A673 (cell line): ENCODE data around the gene ADAMTS2. TPM values are rescaled to one million over a fixed set of nuclear protein-coding genes. Genes with fewer than 3 reads are reported as not detected.

Experiments used
- BruUV-seq: library from RNA; stranded (reverse); fragments of 400-500 nt; replicated peaks from 2 replicates; lab custom pipeline; 2021; lab: Mats Ljungman, UMichigan
- CTCF ChIA-PET: fragments of 300-600 bp; sonication (Branson Sonifier 250); formaldehyde crosslinking; loops from one replicate; lab custom pipeline; 2022; ENCODE audit warnings: antibody characterized with exemption; lab: Charles Lee
- POLR2A ChIA-PET: fragments of 300-600 bp; sonication (Branson Sonifier 250); formaldehyde crosslinking; loops from one replicate; lab custom pipeline; 2022; ENCODE audit warnings: antibody characterized with exemption; ENCODE audit not compliant: low non-redundant PET; lab: Charles Lee
- DNase-seq: peaks from one replicate; pipeline ENCODE4 v3.0.0-alpha.2; 2015; ENCODE audit warnings: low spot score
- H3K27ac ChIP-seq: fragments of 200-600 bp; sonication (generic); 2 replicates; pipeline ENCODE4 v1.5.1; 2016; ENCODE audit warnings: mixed run types, low read depth, mild to moderate bottlenecking, mixed read lengths, antibody characterized with exemption, low read length; ENCODE audit not compliant: poor library complexity, severe bottlenecking
- H3K27me3 ChIP-seq: fragments of 200-600 bp; sonication (generic); replicated peaks from 2 replicates; pipeline ENCODE4 v1.6.1; 2017; ENCODE audit warnings: mixed run types, low read depth, mild to moderate bottlenecking, mixed read lengths, antibody characterized with exemption, low read length; ENCODE audit not compliant: insufficient read depth, poor library complexity
- H3K36me3 ChIP-seq: fragments of 200-600 bp; sonication (generic); 2 replicates; pipeline ENCODE4 v1.6.1; 2016; ENCODE audit warnings: mixed run types, mild to moderate bottlenecking, mixed read lengths, antibody characterized with exemption, low read length; ENCODE audit not compliant: insufficient read depth, poor library complexity, severe bottlenecking
- H3K4me1 ChIP-seq: fragments of 200-600 bp; sonication (generic); 2 replicates; pipeline ENCODE4 v1.6.1; 2017; ENCODE audit warnings: mixed run types, mild to moderate bottlenecking, mixed read lengths, antibody characterized with exemption, low read length; ENCODE audit not compliant: insufficient read depth, poor library complexity, severe bottlenecking
- H3K4me3 ChIP-seq: fragments of 200-600 bp; sonication (generic); 2 replicates; pipeline ENCODE4 v1.5.1; 2016; ENCODE audit warnings: low read depth, mixed run types, mild to moderate bottlenecking, mixed read lengths, low read length; ENCODE audit not compliant: poor library complexity, severe bottlenecking
- H3K9me3 ChIP-seq: fragments of 200-600 bp; sonication (generic); 2 replicates; pipeline ENCODE4 v1.6.1; 2016; ENCODE audit warnings: mixed run types, low read depth, mild to moderate bottlenecking, mixed read lengths, antibody characterized with exemption, low read length; ENCODE audit not compliant: poor library complexity, severe bottlenecking
- EZH2 ChIP-seq: fragments of 200-600 bp; sonication (generic); IDR thresholded peaks from 2 replicates; pipeline ENCODE4 v1.6.1; 2017; ENCODE audit warnings: borderline replicate concordance, low read depth, mild to moderate bottlenecking, mixed read lengths, antibody characterized with exemption, low read length; ENCODE audit not compliant: poor library complexity, severe bottlenecking
- intact Hi-C: fragments of 100-400 bp; cut with micrococcal nuclease; formaldehyde crosslinking; loops from one replicate; pipeline ENCODE4 v1.10.0; 2022; ENCODE audit not compliant: unreplicated experiment
- total RNA-seq: library from RNA; stranded (reverse); gene quantifications from 2 replicates; pipeline ENCODE4 v1.2.3, GENCODE V29; 2021
- TF ChIP-seq, protein P1 (sequence below): fragments of 300-800, 200-600 bp; sonication (generic); conservative IDR thresholded peaks from 2 replicates; pipeline ENCODE4 v1.5.1; 2017; ENCODE audit warnings: low read depth, mild to moderate bottlenecking, antibody characterized with exemption, low read length, moderate library complexity, mixed read lengths

ADAMTS2 gene
- total RNA-seq, 1 experiment from 2014 or later, result 0.39 TPM

DNA sequence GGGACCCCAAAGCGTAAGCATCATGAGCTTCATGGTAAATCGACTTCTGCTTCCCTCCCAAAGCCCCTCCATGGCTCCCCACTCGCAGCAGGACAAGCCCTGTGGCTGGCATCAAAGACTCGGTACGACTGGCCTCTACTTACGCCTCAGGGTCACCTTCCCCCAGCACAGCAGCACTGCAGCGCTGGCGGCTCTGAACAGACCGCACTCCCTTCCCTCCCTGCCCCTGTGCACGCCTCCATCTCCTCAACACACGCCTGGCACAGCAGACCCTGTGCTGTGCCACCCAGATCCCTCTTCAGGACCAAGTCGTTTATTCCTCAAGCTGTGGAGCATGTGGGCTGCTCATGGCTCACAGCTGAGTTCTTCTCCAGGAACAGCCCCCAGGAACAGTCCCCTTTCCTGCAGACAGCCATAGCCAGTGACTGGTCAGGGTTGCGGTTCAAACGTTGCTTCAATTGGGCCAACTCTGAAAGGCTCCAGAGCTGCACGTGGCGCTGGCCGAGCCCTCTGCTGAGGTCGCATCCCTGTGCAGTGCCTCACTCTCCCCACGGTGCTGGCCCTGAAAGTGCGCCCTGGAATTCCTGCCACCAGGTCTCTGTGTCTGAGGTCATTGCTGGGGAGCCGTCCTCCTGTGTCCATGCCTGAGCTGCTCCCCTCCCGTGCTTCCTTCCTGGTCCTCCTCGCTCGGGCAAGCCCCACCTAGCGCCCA is 197.1 kb downstream of the ADAMTS2 start:
- Histone ChIP-seq H3K4me1 (no peaks in the 10 kb centered on the region), H3K36me3 (no peaks in the 10 kb centered on the region), H3K27ac (no peak overlapping the region), H3K4me3 (no peak overlapping the region), H3K9me3 (no peaks in the 10 kb centered on the region), H3K27me3 (no peaks in the 10 kb centered on the region)
- POLR2A ChIA-PET, result no interaction called here
- no TSS peak for BruUV-seq
- TF ChIP-seq EZH2, result no peak
- TF ChIP-seq, protein P1, sequence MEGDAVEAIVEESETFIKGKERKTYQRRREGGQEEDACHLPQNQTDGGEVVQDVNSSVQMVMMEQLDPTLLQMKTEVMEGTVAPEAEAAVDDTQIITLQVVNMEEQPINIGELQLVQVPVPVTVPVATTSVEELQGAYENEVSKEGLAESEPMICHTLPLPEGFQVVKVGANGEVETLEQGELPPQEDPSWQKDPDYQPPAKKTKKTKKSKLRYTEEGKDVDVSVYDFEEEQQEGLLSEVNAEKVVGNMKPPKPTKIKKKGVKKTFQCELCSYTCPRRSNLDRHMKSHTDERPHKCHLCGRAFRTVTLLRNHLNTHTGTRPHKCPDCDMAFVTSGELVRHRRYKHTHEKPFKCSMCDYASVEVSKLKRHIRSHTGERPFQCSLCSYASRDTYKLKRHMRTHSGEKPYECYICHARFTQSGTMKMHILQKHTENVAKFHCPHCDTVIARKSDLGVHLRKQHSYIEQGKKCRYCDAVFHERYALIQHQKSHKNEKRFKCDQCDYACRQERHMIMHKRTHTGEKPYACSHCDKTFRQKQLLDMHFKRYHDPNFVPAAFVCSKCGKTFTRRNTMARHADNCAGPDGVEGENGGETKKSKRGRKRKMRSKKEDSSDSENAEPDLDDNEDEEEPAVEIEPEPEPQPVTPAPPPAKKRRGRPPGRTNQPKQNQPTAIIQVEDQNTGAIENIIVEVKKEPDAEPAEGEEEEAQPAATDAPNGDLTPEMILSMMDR, result no peak
- CTCF ChIA-PET, result no interaction called here
- intact Hi-C loops, result no loop called here
- no peak for DNase-seq

DNA sequence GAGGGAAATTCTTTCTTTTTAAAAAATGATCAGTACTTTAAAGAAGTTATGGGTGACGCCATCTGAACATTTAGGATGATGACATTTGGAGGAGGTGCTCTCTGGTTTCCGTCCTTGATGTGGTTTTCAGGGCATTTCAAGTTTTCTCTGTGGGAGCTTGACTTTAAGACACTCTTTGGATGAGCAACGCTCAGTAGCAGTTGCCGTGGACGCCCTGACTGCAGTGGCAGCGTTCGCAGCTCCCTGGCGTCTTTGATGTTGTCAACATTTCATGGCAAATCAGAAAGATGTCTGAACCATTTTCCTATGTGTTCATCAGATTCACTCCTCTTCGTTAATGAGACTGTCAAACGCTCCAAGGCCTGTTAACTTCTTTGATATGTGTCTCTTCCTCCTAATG is 199.0 kb downstream of the ADAMTS2 start:
- Histone ChIP-seq H3K4me1 (no peaks in the 10 kb centered on the region), H3K9me3 (no peaks in the 10 kb centered on the region), H3K27me3 (no peaks in the 10 kb centered on the region), H3K36me3 (no peaks in the 10 kb centered on the region), H3K4me3 (no peak overlapping the region), H3K27ac (no peak overlapping the region)
- no peak for TF ChIP-seq EZH2
- TF ChIP-seq, protein P1, result no peak
- no TSS peak for BruUV-seq
- no peak for DNase-seq
- ChIA-PET CTCF (no interaction called here), POLR2A (no interaction called here)
- intact Hi-C loops, result no loop called here

DNA sequence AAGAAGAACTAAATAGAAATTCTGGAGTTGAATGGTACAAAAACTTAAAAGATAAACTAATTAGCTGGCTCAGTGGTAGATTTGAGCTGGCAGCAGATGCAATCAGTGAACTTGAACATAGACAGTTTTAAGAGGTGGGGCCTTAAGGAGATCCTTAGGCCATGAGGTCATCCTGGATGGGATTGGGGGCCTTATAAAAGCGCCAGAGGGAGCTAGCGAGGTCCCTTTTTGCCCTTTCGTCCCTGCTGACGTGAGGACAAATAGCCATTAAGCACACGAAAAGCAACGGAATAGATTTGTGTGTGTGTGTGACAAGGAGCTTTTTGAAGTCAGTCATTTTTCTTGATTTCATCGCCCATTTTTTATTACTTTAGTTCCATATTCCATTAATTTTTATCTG is 201.8 kb downstream of the ADAMTS2 start:
- no peak for DNase-seq
- TF ChIP-seq, protein P1, result no peak
- no peak for TF ChIP-seq EZH2
- no peaks in the 10 kb centered on the region for H3K4me1 ChIP-seq
- H3K27me3 ChIP-seq, result no peaks in the 10 kb centered on the region
- H3K36me3 ChIP-seq, result no peaks in the 10 kb centered on the region
- POLR2A ChIA-PET, result no interaction called here
- intact Hi-C loops, result no loop called here
- no peak overlapping the region for H3K27ac ChIP-seq
- H3K9me3 ChIP-seq, result no peaks in the 10 kb centered on the region
- CTCF ChIA-PET, result no interaction called here
- no peak overlapping the region for H3K4me3 ChIP-seq
- BruUV-seq, result no TSS peak
